A673 (cell line): ENCODE data around the gene IL37.

Experiments used
- CTCF ChIP-seq: fragments of 300-800, 200-600 bp; sonication (generic); conservative IDR thresholded peaks from 2 replicates; pipeline ENCODE4 v1.5.1; 2017; ENCODE audit warnings: low read depth, mild to moderate bottlenecking, antibody characterized with exemption, low read length, moderate library complexity, mixed read lengths
- EZH2 ChIP-seq: fragments of 200-600 bp; sonication (generic); IDR thresholded peaks from 2 replicates; pipeline ENCODE4 v1.6.1; 2017; ENCODE audit warnings: borderline replicate concordance, low read depth, mild to moderate bottlenecking, mixed read lengths, antibody characterized with exemption, low read length; ENCODE audit not compliant: poor library complexity, severe bottlenecking

DNA sequence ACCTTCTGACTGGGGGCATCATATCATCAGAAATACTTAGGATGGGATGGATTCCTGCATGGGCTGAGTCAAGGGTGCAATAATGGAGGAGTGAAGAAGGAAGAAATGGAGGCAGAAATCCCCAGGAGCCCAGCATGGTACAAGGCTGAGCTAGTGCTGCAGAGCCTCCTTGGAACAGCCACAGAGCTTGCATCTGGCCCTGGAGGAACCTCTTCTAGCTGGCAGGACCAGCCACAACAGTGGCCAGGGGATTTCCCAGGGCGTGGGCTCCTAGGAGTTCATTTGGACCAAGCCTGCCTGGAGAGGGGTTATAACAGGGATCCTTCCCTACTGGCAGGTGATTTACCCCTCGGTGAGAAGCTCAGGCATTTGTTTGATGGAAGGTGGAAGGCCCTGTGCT lies 4.7 kb upstream of the IL37 start:
- TF ChIP-seq CTCF: no peak
- no peak for TF ChIP-seq EZH2
